ENCODE measurements around the gene ACOT11. TPM values are rescaled to one million over a fixed set of nuclear protein-coding genes. Genes with fewer than 3 reads are reported as not detected.

ACOT11 gene
- total and polyA plus RNA-seq, 3 donors from 2014 or later, result 4.9 to 33.8 (median 19.1) TPM

GRCh38 chr1:54579337-54579781 is 31.3 kb downstream of the ACOT11 start:
- Histone ChIP-seq H3K27ac (peak overlapping the region in 1 of 2 donors; percentile 64), H3K9me3 (no peaks in the 10 kb centered on the region), H3K36me3 (ENCODE audit: low read depth, missing control alignments) (no peaks in the 10 kb centered on the region), H3K4me3 (no peak overlapping the region), H3K4me1 (peaks cover 21% of the 10 kb centered on the region), H3K27me3 (no peaks in the 10 kb centered on the region)
- no peak for TF ChIP-seq POLR2A (IDR thresholded peaks at IDR 0.05)
- no peak for TF ChIP-seq CTCF (IDR thresholded peaks at IDR 0.05)
- DNase-seq, result no peak
- WGBS, 2 donors, result 41 to 50% methylated on average over 4 of the region's 4 CpGs
- intact Hi-C loops (cut with DNase I; ENCODE audit: low total_unique reads), result no loop called here

GRCh38 chr1:54580856-54581550 is 33.0 kb downstream of the ACOT11 start:
- TF ChIP-seq CTCF (IDR thresholded peaks at IDR 0.05) (no peak), POLR2A (IDR thresholded peaks at IDR 0.05) (no peak)
- Histone ChIP-seq H3K27ac (peak overlapping the region; percentile 33 to 82), H3K4me3 (no peak overlapping the region), H3K36me3 (ENCODE audit: low read depth, missing control alignments) (no peaks in the 10 kb centered on the region), H3K27me3 (no peaks in the 10 kb centered on the region), H3K9me3 (no peaks in the 10 kb centered on the region), H3K4me1 (peaks cover 21% of the 10 kb centered on the region)
- no peak for DNase-seq
- 72 to 81% methylated on average over 8 to 11 of the region's 11 CpGs for WGBS, 2 donors
- intact Hi-C loops (cut with DNase I; ENCODE audit: low total_unique reads), result no loop called here

- H3K4me1 ChIP-seq, result peaks cover 21% of the 10 kb centered on the region
- H3K27ac ChIP-seq, result peak overlapping the region; percentile 33 to 82
- peak; percentile 96 for DNase-seq
- TF ChIP-seq CTCF (IDR thresholded peaks at IDR 0.05) (no peak), POLR2A (IDR thresholded peaks at IDR 0.05) (no peak)
- no peak overlapping the region for H3K4me3 ChIP-seq
- intact Hi-C loops (cut with DNase I; ENCODE audit: low total_unique reads), result no loop called here
- no peaks in the 10 kb centered on the region for H3K9me3 ChIP-seq
- no peaks in the 10 kb centered on the region for H3K27me3 ChIP-seq
- no peaks in the 10 kb centered on the region for H3K36me3 ChIP-seq (ENCODE audit: low read depth, missing control alignments)
- WGBS, 2 donors, result 20 to 72% methylated on average over 3 to 5 of the region's 5 CpGs
Observed at GRCh38 chr1:54581621-54582035, 33.6 kb downstream of the ACOT11 start.

- H3K9me3 ChIP-seq, result no peaks in the 10 kb centered on the region
- 87 to 90% methylated on average over 19 of the region's 19 CpGs for WGBS, 2 donors
- TF ChIP-seq POLR2A (IDR thresholded peaks at IDR 0.05), result no peak
- TF ChIP-seq CTCF (IDR thresholded peaks at IDR 0.05), result no peak
- peak overlapping the region in 1 of 2 donors; percentile 54 for H3K27ac ChIP-seq
- no peaks in the 10 kb centered on the region for H3K36me3 ChIP-seq (ENCODE audit: low read depth, missing control alignments)
- H3K4me3 ChIP-seq, result no peak overlapping the region
- H3K27me3 ChIP-seq, result no peaks in the 10 kb centered on the region
- peak; percentile 30 for DNase-seq
- intact Hi-C loops (cut with DNase I; ENCODE audit: low total_unique reads), result no loop called here
- H3K4me1 ChIP-seq, result peaks cover 21% of the 10 kb centered on the region
Observed at GRCh38 chr1:54582566-54583306, 34.7 kb downstream of the ACOT11 start.
